Right lobe of liver (tissue), 6 donors: Measurements from ENCODE around the gene OTOP2. TPM values are rescaled to one million over a fixed set of nuclear protein-coding genes. Genes with fewer than 3 reads are reported as not detected.

Source experiments
- ATAC-seq, 4 donors: fragments of 200-7000 bp; cut with Tn5 transposase; one replicate each; pipeline ENCODE4 v1.9.1; 2020; ENCODE audit warnings: mild to moderate bottlenecking in 4 of 4, moderate library complexity in 4 of 4
- DNase-seq, 3 donors: peaks; one replicate each; pipeline ENCODE4 v3.0.0-alpha.2; 2020
- H3K27ac ChIP-seq, 3 donors: fragments of 200-600 bp; one replicate each; pipeline ENCODE4 v1.8.0; 2022
- H3K27me3 ChIP-seq, 2 donors: fragments of 200-600 bp; one replicate each; pipeline ENCODE4 v1.8.0; 2022
- H3K36me3 ChIP-seq, 4 donors: fragments of 200-600 bp; sonication (generic) in 1 of 4; one replicate each; pipeline versions ENCODE4 v1.5.1 to v1.8.0; 2017 to 2022; ENCODE audit warnings: control low read depth in 1 of 4
- H3K4me1 ChIP-seq, 4 donors: fragments of 200-600 bp; sonication (generic) in 1 of 4; one replicate each; pipeline versions ENCODE4 v1.5.1 to v1.8.0; 2017 to 2022; ENCODE audit warnings: control low read depth in 1 of 4
- H3K4me3 ChIP-seq, 3 donors: fragments of 200-600 bp; one replicate each; pipeline ENCODE4 v1.8.0; 2022
- H3K9me3 ChIP-seq, 4 donors: fragments of 200-600 bp; sonication (generic) in 1 of 4; one replicate each; pipeline versions ENCODE4 v1.5.1 to v1.8.0; 2017 to 2022; ENCODE audit warnings: control low read depth in 1 of 4
- CTCF ChIP-seq, 4 donors: fragments of 200-600 bp in 3 of 4; fragments of 450-650 bp in 1 of 4; IDR thresholded peaks; one replicate each; pipeline versions ENCODE4 v1.5.1 to v1.8.0; 2016 to 2022; ENCODE audit warnings: antibody characterized with exemption in 4 of 4, mild to moderate bottlenecking in 2 of 4
- POLR2A ChIP-seq: fragments of 450-650 bp; IDR thresholded peaks from one replicate; pipeline ENCODE4 v1.6.1; 2017; ENCODE audit warnings: antibody characterized with exemption, mild to moderate bottlenecking
- WGBS: methylation state at CpG from one replicate; pipeline ENCODE4 v1.1.6; 2018; ENCODE audit warnings: low coverage, low lambda C conversion rate; ENCODE audit not compliant: insufficient coverage; ENCODE audit errors: missing lambda C conversion rate; 5-methylcytosine and 5-hydroxymethylcytosine counted together
- intact Hi-C, 2 donors: fragments of 100-400 bp; cut with DNase I; formaldehyde crosslinking; loops; one replicate each; pipeline versions ENCODE4 v1.11.2 to v1.14.1; 2022
- total RNA-seq, 6 experiments: library from RNA; depleted of rRNA in 2 of 6; stranded (reverse); fragments of >200 nt in 2 of 6; fragmentation: NEBNext Ultra II Directional in 3 of 6; extraction: Animal tissue kit (Norgen Biotek cat#: 25700) in 3 of 6; gene quantifications; one replicate each; pipeline versions ENCODE4 v1.1.0 to v1.2.4, GENCODE V29; 2016 to 2023
- donor health status: DM: no; HTN: yes; CAD: no.
- donor health status: DM: no; HTN: no; CAD: no.
- donor health status: DM: no; HTN: no; CAD: no.
- donor health status: DM: no; HTN: yes; CAD: no.
- donor health status: DM: no; HTN: yes; CAD: no.

Gene OTOP2
- total RNA-seq, 6 experiments from 2014 or later: not detected

- Histone ChIP-seq H3K9me3 (no peaks in the 10 kb centered on the region), H3K27me3 (peaks cover 0 to 22% of the 10 kb centered on the region in 2 donors), H3K4me3 (no peak overlapping the region), H3K27ac (no peak overlapping the region), H3K36me3 (no peaks in the 10 kb centered on the region), H3K4me1 (peaks cover 0 to 12% (median 4%) of the 10 kb centered on the region in 4 donors)
- 67% methylated on average over 2 of the region's 6 CpGs for WGBS
- TF ChIP-seq POLR2A (no peak), CTCF (IDR thresholded peaks at IDR 0.05) (no peak)
- intact Hi-C loops: loop anchor here in 1 of 2 donors (5.0 kb wide), 1 partner anchor 37 kb away; no protein-coding TSS in a partner anchor
- ATAC-seq (no peak), DNase-seq (no peak)
These were observed 3.4 kb upstream of the OTOP2 start for GRCh38 chr17:74920642-74921025.

- ATAC-seq (no peak), DNase-seq (no peak)
- H3K27ac ChIP-seq: no peak overlapping the region
- no peaks in the 10 kb centered on the region for H3K36me3 ChIP-seq
- peaks cover 0 to 12% (median 4%) of the 10 kb centered on the region in 4 donors for H3K4me1 ChIP-seq
- H3K9me3 ChIP-seq: no peaks in the 10 kb centered on the region
- intact Hi-C loops: loop anchor here in 1 of 2 donors (5.0 kb wide), 1 partner anchor 36 kb away; no protein-coding TSS in a partner anchor
- H3K27me3 ChIP-seq: peaks cover 0 to 22% of the 10 kb centered on the region in 2 donors
- no peak overlapping the region for H3K4me3 ChIP-seq
- TF ChIP-seq CTCF (IDR thresholded peaks at IDR 0.05) (no peak), POLR2A (no peak)
- WGBS: 0% methylated on average over 1 of the region's 19 CpGs
These were observed 2.9 kb upstream of the OTOP2 start for GRCh38 chr17:74921026-74921681.

GRCh38 chr17:74921769-74922168 lies 2.3 kb upstream of the OTOP2 start:
- no CpG with 5 or more reads among the region's 2 CpGs for WGBS
- no peak overlapping the region for H3K4me3 ChIP-seq
- no peaks in the 10 kb centered on the region for H3K9me3 ChIP-seq
- intact Hi-C loops: loop anchor here in 1 of 2 donors (5.0 kb wide), 1 partner anchor 36 kb away; no protein-coding TSS in a partner anchor
- H3K4me1 ChIP-seq: peaks cover 0 to 12% (median 4%) of the 10 kb centered on the region in 4 donors
- H3K27ac ChIP-seq: no peak overlapping the region
- H3K36me3 ChIP-seq: no peaks in the 10 kb centered on the region
- H3K27me3 ChIP-seq: peaks cover 0 to 22% of the 10 kb centered on the region in 2 donors
- ATAC-seq: no peak
- TF ChIP-seq POLR2A (no peak), CTCF (IDR thresholded peaks at IDR 0.05) (no peak)
- DNase-seq: no peak

- intact Hi-C loops: loop anchor here in 1 of 2 donors (5.0 kb wide), 1 partner anchor 35 kb away; no protein-coding TSS in a partner anchor
- Histone ChIP-seq H3K27me3 (peaks cover 0 to 22% of the 10 kb centered on the region in 2 donors), H3K4me1 (peaks cover 0 to 12% (median 4%) of the 10 kb centered on the region in 4 donors), H3K9me3 (no peaks in the 10 kb centered on the region), H3K4me3 (no peak overlapping the region), H3K27ac (no peak overlapping the region), H3K36me3 (no peaks in the 10 kb centered on the region)
- ATAC-seq (no peak), DNase-seq (no peak)
- WGBS: 41% methylated on average over 4 of the region's 6 CpGs
- TF ChIP-seq CTCF (IDR thresholded peaks at IDR 0.05) (no peak), POLR2A (no peak)
These were observed 1.9 kb upstream of the OTOP2 start for GRCh38 chr17:74922172-74922571.
